ENCODE measurements around the gene SDC4.
A peak's percentile ranks its signal among the peaks of the same experiment; 100 is the strongest.

SDC4 gene

GRCh38 chr20:45306431-45306982, 41.7 kb downstream of the SDC4 start, which contains the start of gene RBPJL:
Gene RBPJL, plus strand, starts transcription at chr20:45306840. Its CDS starts 83 bp downstream, at chr20:45306923.
- peak; percentile 78 for TF ChIP-seq CTCF (conservative IDR thresholded peaks at IDR 0.05; ENCODE audit: low read depth, low read length)
- no peak within 1 kb of the TSS for H3K4me3 ChIP-seq (ENCODE audit: low read depth, low read length)
- no peak for DNase-seq (ENCODE audit: low read depth)

- peak; percentile 38 for TF ChIP-seq CTCF (conservative IDR thresholded peaks at IDR 0.05; ENCODE audit: low read depth, low read length)
- DNase-seq (ENCODE audit: low read depth): no peak
- H3K4me3 ChIP-seq (ENCODE audit: low read depth, low read length): no peak overlapping the region
Measured at GRCh38 chr20:45305262-45305661, 43.0 kb downstream of the SDC4 start.

GRCh38 chr20:45304464-45304999, 43.7 kb downstream of the SDC4 start:
- TF ChIP-seq CTCF (conservative IDR thresholded peaks at IDR 0.05; ENCODE audit: low read depth, low read length): no peak
- H3K4me3 ChIP-seq (ENCODE audit: low read depth, low read length): no peak overlapping the region
- DNase-seq (ENCODE audit: low read depth): no peak

GRCh38 chr20:45303586-45304463, 44.4 kb downstream of the SDC4 start:
- TF ChIP-seq CTCF (conservative IDR thresholded peaks at IDR 0.05; ENCODE audit: low read depth, low read length): no peak
- DNase-seq (ENCODE audit: low read depth): no peak
- no peak overlapping the region for H3K4me3 ChIP-seq (ENCODE audit: low read depth, low read length)

GRCh38 chr20:45301824-45302271, 46.4 kb downstream of the SDC4 start:
- no peak for DNase-seq (ENCODE audit: low read depth)
- TF ChIP-seq CTCF (conservative IDR thresholded peaks at IDR 0.05; ENCODE audit: low read depth, low read length): no peak
- no peak overlapping the region for H3K4me3 ChIP-seq (ENCODE audit: low read depth, low read length)

- DNase-seq (ENCODE audit: low read depth): peak; percentile 39
- no peak overlapping the region for H3K4me3 ChIP-seq (ENCODE audit: low read depth, low read length)
- peak; percentile 53 for TF ChIP-seq CTCF (conservative IDR thresholded peaks at IDR 0.05; ENCODE audit: low read depth, low read length)
Measured at GRCh38 chr20:45300961-45301360, 47.3 kb downstream of the SDC4 start.

Measured in choroid plexus epithelial cell (primary cell).